PFSK-1 (cell line): Measurements from ENCODE around the gene SLC6A11.

Experiments
- POLR2AphosphoS5 ChIP-seq: IDR thresholded peaks from 2 replicates; pipeline ENCODE4 v1.6.1; 2012; ENCODE audit warnings: low read depth, mild to moderate bottlenecking, control low read depth, low read length, moderate library complexity
- SIN3A ChIP-seq: IDR thresholded peaks from 2 replicates; pipeline ENCODE4 v1.6.1; 2012; ENCODE audit warnings: mild to moderate bottlenecking, low read length, moderate library complexity, borderline replicate concordance; ENCODE audit not compliant: insufficient read depth

GRCh38 chr3:10950476-10951294 lies 134.7 kb downstream of the SLC6A11 start:
- TF ChIP-seq POLR2AphosphoS5 (no peak), SIN3A (no peak)
